Fibroblast of pulmonary artery (primary cell): ENCODE measurements around the gene MLLT3.

ENCODE experiments used
- DNase-seq: peaks from one replicate; pipeline ENCODE4 v3.0.0-alpha.2; 2010; ENCODE audit warnings: low read depth
- H3K4me3 ChIP-seq: replicated peaks from 2 replicates; pipeline ENCODE4 v1.5.1; 2011; ENCODE audit warnings: low read depth, mild to moderate bottlenecking, control low read depth, low read length, moderate library complexity
- TF ChIP-seq, protein P1 (sequence below): IDR thresholded peaks from 2 replicates; pipeline ENCODE4 v1.5.1; 2011; ENCODE audit warnings: mild to moderate bottlenecking, control low read depth, low read length, inconsistent platforms; ENCODE audit errors: missing control alignments

The MLLT3 gene

DNA sequence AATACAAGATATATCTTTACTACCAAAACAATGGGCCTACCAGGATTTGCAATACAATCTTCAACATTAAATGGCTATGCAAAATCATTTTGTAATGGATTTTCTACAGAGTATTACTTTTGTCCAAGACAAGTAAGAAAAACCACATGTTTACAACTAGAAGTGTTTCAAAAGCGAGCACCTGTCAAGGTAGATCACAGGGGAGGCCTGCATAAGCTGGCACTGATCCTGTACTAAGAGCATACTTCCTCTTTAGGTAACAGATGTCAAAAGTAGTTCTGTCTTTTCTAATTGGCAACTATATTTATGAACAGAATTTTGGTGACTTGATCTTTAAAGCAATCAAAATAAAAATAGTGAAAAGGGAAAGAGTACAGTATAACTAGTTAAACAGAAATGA lies 249.0 kb downstream of the MLLT3 start:
- no peak overlapping the region for H3K4me3 ChIP-seq
- no peak for DNase-seq
- TF ChIP-seq, protein P1, sequence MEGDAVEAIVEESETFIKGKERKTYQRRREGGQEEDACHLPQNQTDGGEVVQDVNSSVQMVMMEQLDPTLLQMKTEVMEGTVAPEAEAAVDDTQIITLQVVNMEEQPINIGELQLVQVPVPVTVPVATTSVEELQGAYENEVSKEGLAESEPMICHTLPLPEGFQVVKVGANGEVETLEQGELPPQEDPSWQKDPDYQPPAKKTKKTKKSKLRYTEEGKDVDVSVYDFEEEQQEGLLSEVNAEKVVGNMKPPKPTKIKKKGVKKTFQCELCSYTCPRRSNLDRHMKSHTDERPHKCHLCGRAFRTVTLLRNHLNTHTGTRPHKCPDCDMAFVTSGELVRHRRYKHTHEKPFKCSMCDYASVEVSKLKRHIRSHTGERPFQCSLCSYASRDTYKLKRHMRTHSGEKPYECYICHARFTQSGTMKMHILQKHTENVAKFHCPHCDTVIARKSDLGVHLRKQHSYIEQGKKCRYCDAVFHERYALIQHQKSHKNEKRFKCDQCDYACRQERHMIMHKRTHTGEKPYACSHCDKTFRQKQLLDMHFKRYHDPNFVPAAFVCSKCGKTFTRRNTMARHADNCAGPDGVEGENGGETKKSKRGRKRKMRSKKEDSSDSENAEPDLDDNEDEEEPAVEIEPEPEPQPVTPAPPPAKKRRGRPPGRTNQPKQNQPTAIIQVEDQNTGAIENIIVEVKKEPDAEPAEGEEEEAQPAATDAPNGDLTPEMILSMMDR = no peak

DNA sequence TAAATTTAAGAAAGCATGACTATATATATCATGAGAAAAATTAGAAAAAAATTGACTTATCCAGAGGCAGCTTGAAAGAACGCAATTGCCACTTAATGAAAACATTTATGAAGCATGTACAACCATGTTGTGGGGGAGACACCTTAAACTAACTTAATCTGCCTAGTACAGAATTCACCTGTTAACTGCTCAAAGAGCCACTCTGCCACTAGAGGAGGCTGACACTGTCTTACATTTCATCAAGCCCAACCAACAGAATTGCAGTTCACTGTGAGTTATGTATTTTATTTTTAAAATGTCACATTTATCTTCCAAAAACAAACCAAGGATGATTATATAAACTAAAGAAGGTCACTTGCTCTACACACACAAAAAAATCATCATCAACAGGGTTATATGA lies 252.9 kb downstream of the MLLT3 start:
- no peak for DNase-seq
- no peak overlapping the region for H3K4me3 ChIP-seq
- TF ChIP-seq, protein P1 = no peak

DNA sequence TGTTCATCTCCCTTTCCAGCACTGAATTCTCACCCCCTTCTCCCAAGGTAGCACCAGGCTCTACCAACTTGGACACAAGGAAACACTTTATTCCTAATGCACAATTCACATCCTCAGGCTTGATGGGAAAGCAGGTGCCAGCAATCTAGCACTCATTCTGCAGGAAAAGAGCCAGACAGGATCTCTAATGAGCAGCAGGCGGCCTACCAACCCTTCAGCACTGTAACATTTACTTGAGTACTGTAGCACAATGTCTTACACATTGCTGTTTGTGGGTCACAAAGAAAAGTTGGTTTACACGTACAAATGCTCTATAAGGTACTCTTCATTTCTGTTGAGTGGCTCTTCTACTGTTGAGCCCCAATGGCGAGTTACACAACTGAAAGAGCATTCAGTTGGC lies 254.4 kb downstream of the MLLT3 start:
- no peak overlapping the region for H3K4me3 ChIP-seq
- no peak for DNase-seq
- TF ChIP-seq, protein P1 = no peak

DNA sequence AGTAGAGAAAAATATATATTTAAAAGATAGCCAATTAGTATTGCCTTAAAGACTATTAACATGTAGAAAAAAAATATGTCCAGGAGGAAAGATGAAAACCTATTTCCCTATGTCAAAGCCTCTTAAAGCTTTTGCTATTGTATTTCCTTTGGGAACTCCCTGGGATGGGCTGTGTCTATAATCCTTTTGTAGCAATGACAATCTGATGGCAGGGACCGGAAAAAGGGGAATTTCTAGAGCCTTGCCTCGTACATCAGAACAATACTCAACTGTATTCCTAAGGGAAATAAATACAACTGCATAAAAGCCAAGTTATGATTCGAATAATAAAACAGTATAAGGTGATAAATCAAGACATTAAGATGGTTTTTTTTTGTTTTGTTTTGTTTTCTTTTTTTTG lies 257.3 kb downstream of the MLLT3 start:
- TF ChIP-seq, protein P1 = no peak
- H3K4me3 ChIP-seq = no peak overlapping the region

DNA sequence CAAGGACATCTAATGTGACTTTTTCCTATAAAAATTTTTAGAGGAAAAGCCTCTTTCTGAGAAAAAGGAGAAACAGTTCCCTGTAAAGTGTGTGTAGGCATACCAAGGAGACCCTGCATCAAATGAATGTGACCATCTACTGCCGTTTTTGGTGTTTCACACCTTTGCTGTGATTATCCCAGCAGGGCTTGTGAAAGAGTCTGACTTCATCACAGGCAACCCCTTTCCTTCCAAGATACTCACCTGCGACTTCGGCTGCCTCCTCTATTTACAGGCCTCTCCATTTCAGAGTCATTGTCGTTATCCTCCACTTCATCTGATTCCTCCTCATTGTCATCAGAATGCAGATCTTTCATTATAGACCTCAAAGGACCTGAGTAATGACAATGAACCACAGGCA lies 259.1 kb downstream of the MLLT3 start:
- H3K4me3 ChIP-seq = no peak overlapping the region
- TF ChIP-seq, protein P1 = no peak
- DNase-seq = no peak

More for the DNA sequence above, 257.3 kb downstream of the MLLT3 start:
- no peak for DNase-seq

DNA sequence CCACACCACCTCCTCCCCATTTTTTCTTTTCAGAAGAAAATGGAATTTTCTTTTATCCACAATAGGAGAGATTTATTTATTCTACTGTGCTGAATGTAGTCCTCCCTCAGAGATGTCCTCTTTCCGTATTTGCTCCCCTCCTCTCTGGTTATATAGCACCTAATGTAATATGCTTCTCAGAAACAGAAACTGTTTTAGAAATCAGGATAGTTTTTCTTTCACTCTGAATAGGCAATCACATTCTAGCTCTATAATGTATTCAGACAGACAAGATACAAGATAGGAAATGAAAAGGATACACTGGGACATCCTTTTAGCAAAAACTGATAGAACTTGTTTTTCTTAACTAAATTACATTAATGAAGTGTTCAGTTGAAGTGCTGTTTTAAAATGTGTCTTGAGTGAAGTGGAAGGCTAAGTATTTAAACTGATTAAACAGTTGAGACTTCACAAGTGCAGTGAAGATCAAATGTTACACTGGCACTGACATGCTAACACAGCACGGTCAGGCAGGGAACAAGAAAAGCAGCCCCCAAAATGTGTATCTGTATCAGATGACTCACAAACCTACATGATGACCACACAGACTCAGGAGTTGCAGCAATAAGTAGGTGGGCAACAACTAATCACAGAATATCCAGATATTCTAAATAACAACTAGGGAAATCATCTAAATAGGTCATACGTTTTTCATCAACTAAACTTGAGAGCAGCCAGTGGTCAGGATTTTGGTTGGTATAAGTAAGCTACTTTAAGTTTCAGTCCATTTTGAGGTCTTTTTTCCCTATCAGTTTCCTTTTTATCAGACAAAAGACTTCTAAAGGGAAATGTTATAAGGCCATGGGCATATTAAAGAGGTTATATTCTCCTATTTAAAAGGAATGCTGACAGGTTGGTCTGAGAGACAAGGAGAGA lies 260.4 kb downstream of the MLLT3 start:
- DNase-seq = no peak
- TF ChIP-seq, protein P1 = no peak

DNA sequence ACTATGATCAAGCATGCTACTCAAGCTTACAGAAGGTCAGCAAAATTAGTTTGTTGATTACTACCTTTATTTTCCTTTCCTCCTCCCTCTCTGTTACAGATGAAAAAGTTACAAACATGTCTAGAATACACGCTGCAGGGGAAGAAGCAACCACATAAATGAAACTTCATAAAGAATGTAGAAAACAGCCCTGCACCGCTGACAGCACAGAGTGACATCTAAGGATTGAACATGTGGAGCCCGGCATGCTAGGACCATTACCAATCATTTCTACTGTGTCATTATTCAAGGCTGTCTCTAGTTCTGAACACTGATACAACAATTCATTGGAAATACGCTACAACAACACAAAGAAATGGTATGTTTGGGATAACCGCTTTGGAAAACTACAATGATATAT lies 261.1 kb downstream of the MLLT3 start:
- TF ChIP-seq, protein P1 = no peak
- no peak overlapping the region for H3K4me3 ChIP-seq
- DNase-seq = no peak

More for the DNA sequence above, 260.4 kb downstream of the MLLT3 start:
- no peak overlapping the region for H3K4me3 ChIP-seq
